Fibroblast of lung (primary cell): ENCODE results near the gene RAB1B. TPM values are rescaled to one million over a fixed set of nuclear protein-coding genes. Genes with fewer than 3 reads are reported as not detected.

Experiments
- DNase-seq, 2 donors: peaks; one replicate each; pipeline versions ENCODE4 v3.0.0 to v3.0.0-alpha.2; 2010; ENCODE audit warnings: low read depth in 2 of 2
- H2AFZ ChIP-seq: 2 replicates; pipeline ENCODE4 v1.5.1; 2012; ENCODE audit warnings: low read length, control low read depth, inconsistent platforms
- H3K27ac ChIP-seq: 2 replicates; pipeline ENCODE4 v1.5.1; 2011; ENCODE audit warnings: low read length, control low read depth; ENCODE audit not compliant: insufficient read depth
- H3K27me3 ChIP-seq: 2 replicates; pipeline ENCODE4 v1.5.1; 2011; ENCODE audit warnings: mild to moderate bottlenecking, low read length; ENCODE audit not compliant: control insufficient read depth, insufficient read depth
- H3K36me3 ChIP-seq: 2 replicates; pipeline ENCODE4 v1.5.1; 2011; ENCODE audit warnings: low read length; ENCODE audit not compliant: control insufficient read depth, insufficient read depth
- H3K4me1 ChIP-seq: 2 replicates; pipeline ENCODE4 v1.5.1; 2011; ENCODE audit warnings: low read length; ENCODE audit not compliant: control insufficient read depth, insufficient read depth; ENCODE audit errors: extremely low read depth
- H3K4me2 ChIP-seq: 2 replicates; pipeline ENCODE4 v1.5.1; 2011; ENCODE audit warnings: low read length, control low read depth; ENCODE audit not compliant: insufficient read depth; ENCODE audit errors: extremely low read depth
- H3K4me3 ChIP-seq, 4 experiments: fragments of 200-600 bp in 1 of 4; sonication (generic) in 1 of 4; replicated peaks in 1 of 4; 2 replicates each; pipeline ENCODE4 v1.5.1; 2011 to 2016; ENCODE audit warnings: low read length in 4 of 4, low read depth in 3 of 4, mild to moderate bottlenecking in 3 of 4, control low read depth in 2 of 4, inconsistent platforms in 1 of 4, mixed read lengths in 1 of 4; ENCODE audit not compliant: insufficient read depth in 1 of 4; ENCODE audit errors: control extremely low read depth in 1 of 4
- H3K79me2 ChIP-seq: 2 replicates; pipeline ENCODE4 v1.5.1; 2012; ENCODE audit warnings: mild to moderate bottlenecking, low read length, inconsistent platforms; ENCODE audit not compliant: control insufficient read depth, insufficient read depth
- H3K9ac ChIP-seq: 2 replicates; pipeline ENCODE4 v1.5.1; 2011; ENCODE audit warnings: mild to moderate bottlenecking, low read length, control low read depth; ENCODE audit not compliant: insufficient read depth
- H3K9me3 ChIP-seq: 2 replicates; pipeline ENCODE4 v1.5.1; 2012; ENCODE audit warnings: low read depth, low read length; ENCODE audit not compliant: control insufficient read depth, insufficient read depth
- H4K20me1 ChIP-seq: 2 replicates; pipeline ENCODE4 v1.5.1; 2011; ENCODE audit warnings: low read length; ENCODE audit not compliant: control insufficient read depth, insufficient read depth; ENCODE audit errors: extremely low read depth
- EZH2 ChIP-seq: IDR thresholded peaks from 2 replicates; pipeline ENCODE4 v1.5.1; 2012; ENCODE audit warnings: low read length, control low read depth, mild to moderate bottlenecking; ENCODE audit errors: missing control alignments
- polyA plus RNA-seq, 2 donors: library from polyadenylated mRNA; depleted of rRNA in 1 of 2; stranded (reverse) in 1 of 2; unstranded in 1 of 2; fragments of >200 nt; gene quantifications; 2 replicates each; pipeline ENCODE4 v1.2.1, GENCODE V29; 2011 to 2012; ENCODE audit warnings: missing spikeins in 1 of 2
- total RNA-seq: library from RNA; depleted of rRNA; stranded (reverse); fragments of >200 nt; gene quantifications from 2 replicates; pipeline ENCODE4 v1.2.1, GENCODE V29; 2014
- TF ChIP-seq, protein P1 (sequence below), 2 donors: IDR thresholded peaks in 1 of 2; conservative IDR thresholded peaks in 1 of 2; 1 replicate in 1 of 2; 2 replicates in 1 of 2; pipeline ENCODE4 v1.5.1; 2011 to 2012; ENCODE audit warnings: low read length in 2 of 2, control low read depth in 1 of 2, inconsistent platforms in 1 of 2, low read depth in 1 of 2, mild to moderate bottlenecking in 1 of 2

Gene RAB1B
- total and polyA plus RNA-seq, 2 donors (not counting 1 experiment from before 2014, with no cell fraction given), result 63.6 to 140 TPM

DNA sequence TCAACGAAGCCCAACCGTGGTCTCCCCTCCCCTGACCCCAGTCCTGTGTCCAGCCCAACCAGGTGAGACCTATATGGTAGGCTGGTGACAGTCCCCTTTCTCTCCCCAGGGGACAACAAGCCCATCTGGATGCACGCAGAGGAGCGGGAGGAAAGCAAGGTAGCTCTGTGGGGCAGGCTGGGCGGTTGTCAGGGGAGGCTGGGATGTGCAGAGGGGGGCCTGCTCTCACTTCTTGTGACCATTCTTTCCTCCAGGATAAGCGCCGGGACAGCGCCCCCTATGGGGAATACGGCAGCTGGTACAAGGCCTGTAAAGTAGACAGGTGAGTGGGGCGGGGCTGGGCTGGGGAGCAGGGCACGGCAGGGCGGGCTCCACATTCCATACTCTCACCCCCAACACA, 3.5 kb upstream of the RAB1B start:
- Histone ChIP-seq H3K27ac (no peak overlapping the region), H3K4me1 (peaks cover 3% of the 10 kb centered on the region), H3K36me3 (peaks cover 23% of the 10 kb centered on the region), H4K20me1 (no peaks in the 10 kb centered on the region), H3K79me2 (peaks cover 12% of the 10 kb centered on the region), H3K4me3 (no peak overlapping the region), H2AFZ (no peak overlapping the region), H3K4me2 (no peak overlapping the region), H3K9me3 (no peaks in the 10 kb centered on the region), H3K9ac (no peak overlapping the region), H3K27me3 (no peaks in the 10 kb centered on the region)
- DNase-seq, result no peak
- TF ChIP-seq, protein P1, sequence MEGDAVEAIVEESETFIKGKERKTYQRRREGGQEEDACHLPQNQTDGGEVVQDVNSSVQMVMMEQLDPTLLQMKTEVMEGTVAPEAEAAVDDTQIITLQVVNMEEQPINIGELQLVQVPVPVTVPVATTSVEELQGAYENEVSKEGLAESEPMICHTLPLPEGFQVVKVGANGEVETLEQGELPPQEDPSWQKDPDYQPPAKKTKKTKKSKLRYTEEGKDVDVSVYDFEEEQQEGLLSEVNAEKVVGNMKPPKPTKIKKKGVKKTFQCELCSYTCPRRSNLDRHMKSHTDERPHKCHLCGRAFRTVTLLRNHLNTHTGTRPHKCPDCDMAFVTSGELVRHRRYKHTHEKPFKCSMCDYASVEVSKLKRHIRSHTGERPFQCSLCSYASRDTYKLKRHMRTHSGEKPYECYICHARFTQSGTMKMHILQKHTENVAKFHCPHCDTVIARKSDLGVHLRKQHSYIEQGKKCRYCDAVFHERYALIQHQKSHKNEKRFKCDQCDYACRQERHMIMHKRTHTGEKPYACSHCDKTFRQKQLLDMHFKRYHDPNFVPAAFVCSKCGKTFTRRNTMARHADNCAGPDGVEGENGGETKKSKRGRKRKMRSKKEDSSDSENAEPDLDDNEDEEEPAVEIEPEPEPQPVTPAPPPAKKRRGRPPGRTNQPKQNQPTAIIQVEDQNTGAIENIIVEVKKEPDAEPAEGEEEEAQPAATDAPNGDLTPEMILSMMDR (conservative IDR thresholded peaks at IDR 0.05 in 1 of 2, IDR thresholded peaks at IDR 0.05 in 1 of 2; ENCODE audit: low read depth in 1 of 2, low read length in 2 of 2), result peak in 1 of 2 donors; percentile 28
- TF ChIP-seq EZH2, result no peak

DNA sequence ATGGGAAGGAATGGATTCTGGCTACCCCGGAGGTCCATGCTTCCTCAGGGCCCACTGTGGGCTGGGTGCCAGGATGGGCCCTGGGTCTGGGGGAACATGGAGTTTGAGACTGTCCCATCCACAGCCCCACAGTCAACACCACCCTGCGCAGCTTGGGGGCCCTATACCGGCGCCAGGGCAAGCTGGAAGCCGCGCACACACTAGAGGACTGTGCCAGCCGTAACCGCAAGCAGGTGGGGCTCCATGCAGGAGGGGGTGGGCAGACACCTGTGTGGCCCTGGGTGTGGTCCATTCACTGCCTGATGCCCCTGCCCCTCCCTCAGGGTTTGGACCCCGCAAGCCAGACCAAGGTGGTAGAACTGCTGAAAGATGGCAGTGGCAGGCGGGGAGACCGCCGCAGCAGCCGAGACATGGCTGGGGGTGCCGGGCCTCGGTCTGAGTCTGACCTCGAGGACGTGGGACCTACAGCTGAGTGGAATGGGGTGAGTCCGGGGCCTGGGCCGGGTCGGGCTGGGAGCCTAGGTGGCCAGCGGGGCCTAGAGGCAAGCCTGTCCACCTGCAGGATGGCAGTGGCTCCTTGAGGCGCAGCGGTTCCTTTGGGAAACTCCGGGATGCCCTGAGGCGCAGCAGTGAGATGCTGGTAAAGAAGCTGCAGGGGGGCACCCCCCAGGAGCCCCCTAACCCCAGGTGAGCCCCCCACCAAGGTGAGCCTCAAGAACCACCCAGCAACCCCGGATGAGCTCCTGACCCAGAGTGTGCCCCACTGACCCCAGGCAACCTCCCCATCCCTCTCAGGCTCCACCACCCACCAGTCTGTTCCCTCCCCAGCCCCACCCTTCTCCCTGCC, 2.7 kb upstream of the RAB1B start:
- H3K79me2 ChIP-seq, result peaks cover 21% of the 10 kb centered on the region
- no peak overlapping the region for H3K4me2 ChIP-seq
- no peak overlapping the region for H3K4me3 ChIP-seq
- no peak for DNase-seq
- peaks cover 4% of the 10 kb centered on the region for H3K4me1 ChIP-seq
- no peak overlapping the region for H2AFZ ChIP-seq
- no peaks in the 10 kb centered on the region for H4K20me1 ChIP-seq
- peaks cover 23% of the 10 kb centered on the region for H3K36me3 ChIP-seq
- TF ChIP-seq EZH2, result no peak
- TF ChIP-seq, protein P1 (conservative IDR thresholded peaks at IDR 0.05 in 1 of 2, IDR thresholded peaks at IDR 0.05 in 1 of 2; ENCODE audit: low read depth in 1 of 2, low read length in 2 of 2), result no peak
- H3K27me3 ChIP-seq, result no peaks in the 10 kb centered on the region
- H3K9ac ChIP-seq, result no peak overlapping the region
- no peak overlapping the region for H3K27ac ChIP-seq
- no peaks in the 10 kb centered on the region for H3K9me3 ChIP-seq

DNA sequence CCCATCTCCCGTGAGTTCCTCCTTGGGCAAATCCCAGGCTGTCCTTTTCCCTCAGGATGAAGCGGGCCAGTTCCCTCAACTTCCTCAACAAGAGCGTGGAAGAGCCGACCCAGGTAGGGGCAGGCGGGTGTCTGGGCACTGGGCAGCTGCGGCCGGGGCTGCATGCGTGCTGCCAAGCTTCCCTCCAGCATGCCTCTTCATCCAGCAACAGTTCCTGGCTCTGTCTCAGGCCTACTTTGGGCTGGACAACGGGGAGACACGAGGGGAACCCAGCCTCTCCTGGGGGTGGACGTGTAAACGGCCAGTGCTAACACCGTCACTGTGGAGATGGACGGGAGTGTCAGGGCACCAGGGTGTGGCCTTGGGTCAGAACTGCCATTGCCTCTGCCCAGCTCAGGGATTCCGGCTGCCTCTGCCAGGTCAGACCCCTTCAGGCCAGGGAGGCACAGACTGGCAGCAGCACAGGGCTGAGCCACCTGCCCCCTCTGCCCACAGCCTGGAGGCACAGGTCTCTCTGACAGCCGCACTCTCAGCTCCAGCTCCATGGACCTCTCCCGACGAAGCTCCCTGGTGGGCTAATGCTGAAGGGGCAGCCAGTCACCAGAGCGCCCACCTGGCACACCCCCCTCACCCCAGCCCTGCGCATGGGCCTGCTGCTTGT, 1.9 kb upstream of the RAB1B start:
- H3K9me3 ChIP-seq, result no peaks in the 10 kb centered on the region
- H3K4me3 ChIP-seq, result peak overlapping the region; percentile 33 to 100 (median 70)
- peaks cover 4% of the 10 kb centered on the region for H3K4me1 ChIP-seq
- H3K27me3 ChIP-seq, result no peaks in the 10 kb centered on the region
- peaks cover 25% of the 10 kb centered on the region for H3K79me2 ChIP-seq
- peaks cover 23% of the 10 kb centered on the region for H3K36me3 ChIP-seq
- H2AFZ ChIP-seq, result no peak overlapping the region
- H4K20me1 ChIP-seq, result no peaks in the 10 kb centered on the region
- DNase-seq, result no peak
- no peak for TF ChIP-seq EZH2
- TF ChIP-seq, protein P1 (conservative IDR thresholded peaks at IDR 0.05 in 1 of 2, IDR thresholded peaks at IDR 0.05 in 1 of 2; ENCODE audit: low read depth in 1 of 2, low read length in 2 of 2), result no peak
- no peak overlapping the region for H3K9ac ChIP-seq
- H3K27ac ChIP-seq, result peak overlapping the region; percentile 57
- peak overlapping the region; percentile 49 for H3K4me2 ChIP-seq
